ENCODE results near the gene PDK2.

The PDK2 gene

GRCh38 chr17:50094753-50095619, at the start of gene PDK2:
Gene PDK2, plus strand, starts transcription at chr17:50095351. Its CDS starts 85 bp downstream, at chr17:50095436.
- DNase-seq = peak; percentile 48 to 98 (median 94)

GRCh38 chr17:50046179-50046578, 49.0 kb upstream of the PDK2 start:
- no peak for DNase-seq

- no peak for DNase-seq
These were observed 48.5 kb upstream of the PDK2 start for GRCh38 chr17:50046667-50047066.

- no peak for DNase-seq
These were observed 48.1 kb upstream of the PDK2 start for GRCh38 chr17:50047083-50047482.

GRCh38 chr17:50047488-50048126, 47.5 kb upstream of the PDK2 start:
- no peak for DNase-seq

- DNase-seq = no peak
These were observed 46.9 kb upstream of the PDK2 start for GRCh38 chr17:50048146-50048720.

- no peak for DNase-seq
These were observed 46.2 kb upstream of the PDK2 start for GRCh38 chr17:50048988-50049387.

- no peak for DNase-seq
These were observed 45.5 kb upstream of the PDK2 start for GRCh38 chr17:50049636-50050035.

- no peak for DNase-seq
These were observed 44.6 kb upstream of the PDK2 start for GRCh38 chr17:50050431-50051032.

- no peak for DNase-seq
These were observed 44.0 kb upstream of the PDK2 start for GRCh38 chr17:50051082-50051576.

- no peak for DNase-seq
These were observed 43.5 kb upstream of the PDK2 start for GRCh38 chr17:50051606-50052005.

GRCh38 chr17:50052241-50052796, 42.8 kb upstream of the PDK2 start:
- DNase-seq = no peak

GRCh38 chr17:50052822-50053653, 42.1 kb upstream of the PDK2 start:
- no peak for DNase-seq

- DNase-seq = no peak
These were observed 41.5 kb upstream of the PDK2 start for GRCh38 chr17:50053654-50053960.

GRCh38 chr17:50055055-50055425, 40.1 kb upstream of the PDK2 start:
- peak in 16 of 56 donors; percentile 12 to 49 (median 24) for DNase-seq

- DNase-seq = peak in 42 of 56 donors; percentile 17 to 78 (median 57)
These were observed 39.5 kb upstream of the PDK2 start, which contains the start of gene ITGA3 for GRCh38 chr17:50055426-50056216. Gene ITGA3, plus strand, starts transcription at chr17:50056110. Its CDS starts 330 bp downstream, at chr17:50056440.

GRCh38 chr17:50056217-50056960, 38.8 kb upstream of the PDK2 start:
- DNase-seq = peak in 28 of 56 donors; percentile 11 to 55 (median 36)

GRCh38 chr17:50056961-50057330, 38.2 kb upstream of the PDK2 start:
- DNase-seq = peak in 2 of 56 donors; percentile 7 to 12

- DNase-seq = no peak
These were observed 37.6 kb upstream of the PDK2 start for GRCh38 chr17:50057521-50057991.

All from amygdala (tissue), 56 donors.